ENCODE results near the gene LRP10.
A peak's percentile ranks its signal among the peaks of the same experiment; 100 is the strongest.

DNA sequence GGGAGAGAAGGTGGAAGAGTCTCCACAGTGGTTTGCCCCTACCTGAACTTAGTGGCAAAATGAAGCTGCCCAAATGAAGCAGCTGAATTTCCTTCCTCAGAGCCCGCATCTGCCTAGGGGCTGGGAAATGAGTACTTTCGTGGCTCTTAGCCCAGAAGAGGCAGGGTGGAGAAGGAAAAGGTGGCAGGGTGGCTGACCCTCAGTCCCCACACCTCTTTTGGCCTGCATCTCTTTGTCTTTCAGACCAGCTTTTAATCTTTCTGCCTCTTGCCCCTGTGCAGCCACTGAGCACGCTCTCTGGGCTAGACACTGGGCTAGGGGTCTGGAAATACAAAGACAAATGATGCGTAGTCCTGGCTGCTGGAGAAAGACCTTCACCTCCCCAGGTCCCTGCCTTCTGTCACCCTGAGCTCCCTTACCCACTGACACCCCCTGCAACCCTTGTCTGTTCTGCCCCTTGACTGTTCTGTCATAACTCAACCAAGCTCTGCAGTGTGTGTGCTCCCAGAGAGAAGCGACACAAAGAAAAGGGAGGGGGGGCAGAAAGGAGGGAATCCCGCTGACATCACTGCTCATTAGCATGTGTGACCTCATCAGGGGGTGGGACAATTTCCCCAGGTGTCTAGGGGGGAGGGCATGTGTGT is 11.1 kb downstream of the LRP10 start:
- TF ChIP-seq TEAD4 (IDR thresholded peaks at IDR 0.05) (peak; percentile 29; the same call in 1 of the 2 replicates), YY1 (IDR thresholded peaks at IDR 0.05; ENCODE audit: low read depth) (no peak), EGR1 (IDR thresholded peaks at IDR 0.05) (no peak), FOXM1 (IDR thresholded peaks at IDR 0.05; ENCODE audit: borderline replicate concordance, low read depth) (no peak), TAF1 (IDR thresholded peaks at IDR 0.05; ENCODE audit: low read depth) (no peak), ZBTB7A (IDR thresholded peaks at IDR 0.05; ENCODE audit: low read depth) (no peak), EP300 (IDR thresholded peaks at IDR 0.05; ENCODE audit: borderline replicate concordance) (no peak), TCF12 (IDR thresholded peaks at IDR 0.05; ENCODE audit: low read depth) (no peak), CEBPB (IDR thresholded peaks at IDR 0.05) (no peak), NFIC (IDR thresholded peaks at IDR 0.05) (no peak), CREB1 (IDR thresholded peaks at IDR 0.05; ENCODE audit: low read depth) (peak; percentile 80), RAD21 (IDR thresholded peaks at IDR 0.05; ENCODE audit: low read depth) (no peak)
- TF ChIP-seq, protein P1, sequence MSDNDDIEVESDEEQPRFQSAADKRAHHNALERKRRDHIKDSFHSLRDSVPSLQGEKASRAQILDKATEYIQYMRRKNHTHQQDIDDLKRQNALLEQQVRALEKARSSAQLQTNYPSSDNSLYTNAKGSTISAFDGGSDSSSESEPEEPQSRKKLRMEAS (IDR thresholded peaks at IDR 0.05), result no peak
- TF ChIP-seq, protein P2, sequence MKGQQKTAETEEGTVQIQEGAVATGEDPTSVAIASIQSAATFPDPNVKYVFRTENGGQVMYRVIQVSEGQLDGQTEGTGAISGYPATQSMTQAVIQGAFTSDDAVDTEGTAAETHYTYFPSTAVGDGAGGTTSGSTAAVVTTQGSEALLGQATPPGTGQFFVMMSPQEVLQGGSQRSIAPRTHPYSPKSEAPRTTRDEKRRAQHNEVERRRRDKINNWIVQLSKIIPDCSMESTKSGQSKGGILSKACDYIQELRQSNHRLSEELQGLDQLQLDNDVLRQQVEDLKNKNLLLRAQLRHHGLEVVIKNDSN (IDR thresholded peaks at IDR 0.05), result no peak
